C4-2B (cell line): ENCODE measurements around the gene ADAMTS6.

Experiments
- CTCF ChIP-seq: fragments of 450-650 bp; conservative IDR thresholded peaks from 2 replicates; pipeline ENCODE4 v1.5.1; 2017; ENCODE audit warnings: mild to moderate bottlenecking
- ZFX ChIP-seq: fragments of 450-650 bp; IDR thresholded peaks from 2 replicates; pipeline ENCODE4 v1.6.1; 2017

DNA sequence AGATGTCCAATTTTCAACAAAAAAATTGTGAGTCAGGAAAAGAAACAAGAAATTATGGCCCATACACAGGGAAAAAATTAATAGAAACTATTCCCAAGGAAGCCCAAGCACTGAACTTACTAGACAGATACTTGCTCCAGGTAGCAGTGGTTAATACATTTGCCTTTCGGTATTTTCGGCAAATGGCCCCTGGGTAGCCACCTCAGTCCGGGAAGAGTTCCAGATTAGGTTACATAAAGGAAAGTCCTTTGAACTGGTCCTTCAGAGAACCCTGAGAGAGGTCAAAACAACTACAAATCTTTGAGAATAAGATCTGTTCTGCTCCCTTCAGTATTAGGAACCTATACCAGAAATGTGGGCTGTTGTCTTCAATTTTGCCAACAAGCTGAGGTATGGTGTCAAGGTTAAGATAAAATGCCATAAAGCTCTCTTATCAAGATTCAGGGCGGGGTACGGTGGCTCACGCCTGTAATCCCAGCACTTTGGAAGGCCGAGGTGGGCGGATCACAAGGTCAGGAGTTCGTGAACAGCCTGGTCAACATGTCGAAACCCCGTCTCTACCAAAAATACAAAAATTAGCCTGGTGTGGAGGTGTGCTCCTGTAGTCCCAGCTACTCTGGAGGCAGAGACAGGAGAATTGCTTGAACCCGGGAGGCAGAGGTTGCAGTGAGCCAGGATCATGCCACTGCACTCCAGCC, 369.6 kb downstream of the ADAMTS6 start:
- no peak for TF ChIP-seq CTCF
- no peak for TF ChIP-seq ZFX
